Activated T-cell treated with anti-CD3 and anti-CD28 coated beads, Interleukin-2, amount 50 U/mL, for 72 hours (primary cell): Measurements from ENCODE around the gene TXNRD1. TPM values are rescaled to one million over a fixed set of nuclear protein-coding genes. Genes with fewer than 3 reads are reported as not detected.
"Not testable (repeated sequence)": the region's sequence is repeated elsewhere in the genome, so short reads cannot be mapped to it uniquely, and the experiment has no call there.

Experiments used
- ATAC-seq, 2 donors: fragments of 150-1000 bp; cut with Tn5 transposase; replicated peaks in 1 of 2; 2 replicates each; pipeline ENCODE4 v1.10.0; 2021; ENCODE audit warnings: moderate library complexity in 2 of 2, mild to moderate bottlenecking in 1 of 2
- DNase-seq, 2 donors: peaks; one replicate each; pipeline ENCODE4 v3.0.0; 2021 to 2022; ENCODE audit warnings: mixed read lengths in 1 of 2
- H3K27ac Mint-ChIP-seq: one replicate; pipeline ENCODE4 v1.8.0; 2022; ENCODE audit warnings: mild to moderate bottlenecking, moderate library complexity, mixed read lengths
- H3K27me3 Mint-ChIP-seq: one replicate; pipeline ENCODE4 v1.8.0; 2022; ENCODE audit warnings: low read depth, mixed read lengths
- H3K36me3 Mint-ChIP-seq, 2 donors: one replicate each; pipeline ENCODE4 v1.8.0; 2022; ENCODE audit warnings: mixed read lengths in 2 of 2, mild to moderate bottlenecking in 1 of 2; ENCODE audit not compliant: insufficient read depth in 2 of 2
- H3K4me1 Mint-ChIP-seq: one replicate; pipeline ENCODE4 v1.8.0; 2022; ENCODE audit warnings: low read depth, mixed read lengths
- H3K4me3 Mint-ChIP-seq, 2 donors: one replicate each; pipeline ENCODE4 v1.8.0; 2022; ENCODE audit warnings: mild to moderate bottlenecking in 2 of 2, mixed read lengths in 2 of 2, moderate library complexity in 2 of 2
- H3K9me3 Mint-ChIP-seq, 2 donors: one replicate each; pipeline ENCODE4 v1.8.0; 2022; ENCODE audit warnings: mixed read lengths in 2 of 2
- total RNA-seq, 2 donors: library from RNA; stranded (reverse); gene quantifications; one replicate each; pipeline ENCODE4 v1.2.3, GENCODE V29; 2022

TXNRD1 gene
- total RNA-seq, 2 donors from 2014 or later = 83.8 to 89.4 TPM

DNA sequence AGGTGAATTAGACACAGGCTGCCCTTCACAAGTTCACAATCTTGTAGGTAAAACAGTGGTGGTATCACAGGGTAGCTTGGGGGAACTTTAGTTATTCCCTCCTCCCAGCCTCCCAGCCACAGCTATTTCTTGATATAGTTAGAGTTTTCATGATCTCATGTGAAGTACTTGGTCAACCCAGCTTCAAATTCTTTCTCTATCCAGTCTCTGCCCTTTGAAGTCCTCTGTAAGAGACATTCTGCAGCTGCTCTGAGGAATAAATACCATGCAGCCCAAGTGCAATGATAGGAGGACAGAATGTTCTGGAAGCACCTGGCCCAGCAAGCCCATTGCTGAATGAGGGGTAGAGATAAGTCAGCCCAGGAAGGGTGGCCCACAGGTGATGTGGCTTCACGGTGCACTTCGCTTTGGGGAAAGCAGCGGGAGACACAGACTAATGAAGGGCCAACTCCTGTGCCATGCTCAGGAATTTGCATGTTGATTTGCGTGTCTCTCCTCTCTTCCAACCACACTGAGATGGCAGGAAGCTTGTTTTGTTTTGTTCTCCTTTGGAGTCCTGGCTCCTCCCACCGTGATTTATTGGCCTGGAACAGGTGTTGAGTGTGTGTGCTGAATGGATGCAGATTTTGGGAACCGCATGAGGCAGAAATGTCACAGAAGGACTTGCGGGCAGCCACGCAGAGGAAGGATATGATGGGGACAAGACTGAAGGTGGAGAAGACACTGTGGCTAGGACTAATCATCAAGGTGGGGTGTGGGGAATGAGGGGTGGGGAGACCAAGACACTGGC, 8.0 kb upstream of the TXNRD1 start:
- DNase-seq = no peak
- Mint-ChIP-seq H3K4me1 (no peaks in the 10 kb centered on the region), H3K4me3 (no peak overlapping the region), H3K9me3 (no peaks in the 10 kb centered on the region), H3K27ac (no peak overlapping the region), H3K36me3 (no peaks in the 10 kb centered on the region), H3K27me3 (peaks cover 16% of the 10 kb centered on the region)
- no peak for ATAC-seq

DNA sequence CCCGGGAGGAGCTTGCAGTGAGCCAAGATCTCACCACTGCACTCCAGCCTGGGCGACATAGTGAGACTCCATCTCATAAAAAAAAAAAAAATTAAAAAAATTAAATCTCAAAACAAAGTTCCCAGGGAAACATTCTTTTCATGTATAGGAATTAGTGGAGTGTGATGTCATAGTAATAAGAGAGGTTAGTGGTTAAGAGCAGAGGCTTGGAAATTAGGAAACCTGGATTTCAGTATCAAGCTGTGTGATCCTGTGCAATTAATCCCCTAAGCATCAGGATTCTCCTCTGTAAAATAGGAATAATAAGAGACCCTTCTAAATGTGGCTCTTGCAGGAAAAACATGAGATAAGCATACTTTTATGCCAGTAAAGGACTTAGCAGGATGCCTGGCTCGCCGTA, 3.1 kb upstream of the TXNRD1 start:
- no peak for ATAC-seq
- DNase-seq = no peak

GRCh38 chr12:104213952-104214351, 1.6 kb upstream of the TXNRD1 start:
- no peaks in the 10 kb centered on the region for H3K27me3 Mint-ChIP-seq
- no peak overlapping the region for H3K4me3 Mint-ChIP-seq
- H3K36me3 Mint-ChIP-seq = peaks cover 2 to 4% of the 10 kb centered on the region in 2 donors
- DNase-seq = no peak
- H3K9me3 Mint-ChIP-seq = peaks cover 0 to 4% of the 10 kb centered on the region in 2 donors
- ATAC-seq = no peak
- H3K27ac Mint-ChIP-seq = no peak overlapping the region
- H3K4me1 Mint-ChIP-seq = peaks cover 35% of the 10 kb centered on the region

More for the DNA sequence above, 3.1 kb upstream of the TXNRD1 start:
- peaks cover 0 to 2% of the 10 kb centered on the region in 2 donors for H3K9me3 Mint-ChIP-seq
- peaks cover 21% of the 10 kb centered on the region for H3K4me1 Mint-ChIP-seq
- H3K27ac Mint-ChIP-seq = no peak overlapping the region
- H3K27me3 Mint-ChIP-seq = peaks cover 11% of the 10 kb centered on the region
- H3K4me3 Mint-ChIP-seq = no peak overlapping the region
- peaks cover 2 to 4% of the 10 kb centered on the region in 2 donors for H3K36me3 Mint-ChIP-seq

- Mint-ChIP-seq H3K27ac (peak overlapping the region; percentile 80), H3K4me3 (peak overlapping the region; percentile 83 to 89), H3K9me3 (peaks cover 0 to 6% of the 10 kb centered on the region in 2 donors), H3K27me3 (peaks cover 1% of the 10 kb centered on the region), H3K36me3 (peaks cover 2 to 4% of the 10 kb centered on the region in 2 donors), H3K4me1 (peaks cover 58% of the 10 kb centered on the region)
- ATAC-seq = no peak
- DNase-seq = no peak
Observed at GRCh38 chr12:104216521-104216924, 944 bp downstream of the TXNRD1 start.

- not testable (repeated sequence) for ATAC-seq, DNase-seq, H3K27ac Mint-ChIP-seq, H3K9me3 Mint-ChIP-seq, H3K4me3 Mint-ChIP-seq, H3K36me3 Mint-ChIP-seq
- Mint-ChIP-seq H3K27me3 (peaks cover 15% of the 10 kb centered on the region), H3K4me1 (peaks cover 68% of the 10 kb centered on the region)
Observed at GRCh38 chr12:104218506-104218905, 2.9 kb downstream of the TXNRD1 start.

GRCh38 chr12:104218935-104219334, 3.4 kb downstream of the TXNRD1 start:
- H3K4me3 Mint-ChIP-seq = peak overlapping the region; percentile 48 to 81
- peak in 1 of 2 donors; percentile 9 for ATAC-seq
- peak in 1 of 2 donors; percentile 12 for DNase-seq
- H3K27me3 Mint-ChIP-seq = peaks cover 20% of the 10 kb centered on the region
- peaks cover 2 to 4% of the 10 kb centered on the region in 2 donors for H3K36me3 Mint-ChIP-seq
- H3K27ac Mint-ChIP-seq = peak overlapping the region; percentile 89
- H3K4me1 Mint-ChIP-seq = peaks cover 72% of the 10 kb centered on the region
- H3K9me3 Mint-ChIP-seq = peaks cover 0 to 6% of the 10 kb centered on the region in 2 donors

- peaks cover 2 to 4% of the 10 kb centered on the region in 2 donors for H3K36me3 Mint-ChIP-seq
- peaks cover 76% of the 10 kb centered on the region for H3K4me1 Mint-ChIP-seq
- peaks cover 23% of the 10 kb centered on the region for H3K27me3 Mint-ChIP-seq
- DNase-seq = no peak
- peak in 1 of 2 donors; percentile 14 for ATAC-seq
- peak overlapping the region; percentile 48 to 81 for H3K4me3 Mint-ChIP-seq
- H3K27ac Mint-ChIP-seq = peak overlapping the region; percentile 89
- peaks cover 0 to 6% of the 10 kb centered on the region in 2 donors for H3K9me3 Mint-ChIP-seq
Observed at GRCh38 chr12:104219361-104219892, 3.8 kb downstream of the TXNRD1 start.

- ATAC-seq (peak; percentile 84 to 88), DNase-seq (peak; percentile 71 to 83)
- peaks cover 2 to 6% of the 10 kb centered on the region in 2 donors for H3K9me3 Mint-ChIP-seq
- H3K27me3 Mint-ChIP-seq = peaks cover 23% of the 10 kb centered on the region
- peaks cover 75% of the 10 kb centered on the region for H3K4me1 Mint-ChIP-seq
- H3K27ac Mint-ChIP-seq = peak overlapping the region; percentile 89
- H3K4me3 Mint-ChIP-seq = peak overlapping the region; percentile 48 to 81
- peaks cover 2 to 6% of the 10 kb centered on the region in 2 donors for H3K36me3 Mint-ChIP-seq
Observed at GRCh38 chr12:104219908-104220404, 4.4 kb downstream of the TXNRD1 start.

DNA sequence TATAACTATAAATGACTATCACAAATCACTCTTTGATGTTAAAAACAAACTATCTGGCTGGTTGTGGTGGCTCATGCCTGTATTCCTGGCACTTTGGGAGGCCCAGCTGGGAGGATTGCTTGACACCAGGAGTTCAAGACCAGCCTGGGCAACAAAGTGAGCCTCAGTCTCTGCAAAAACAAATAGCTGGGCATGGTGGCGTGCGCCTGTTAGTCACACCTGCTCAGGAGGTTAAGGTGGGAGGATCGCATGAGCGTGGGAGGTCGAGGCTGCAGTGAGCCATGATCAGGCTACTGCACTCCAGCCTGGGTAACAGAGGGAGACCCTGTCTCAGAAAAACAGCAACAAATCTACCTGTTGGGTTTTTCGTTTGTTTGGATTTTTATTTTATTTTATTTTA, 5.4 kb downstream of the TXNRD1 start:
- H3K9me3 Mint-ChIP-seq = peaks cover 4 to 11% of the 10 kb centered on the region in 2 donors
- H3K4me1 Mint-ChIP-seq = peaks cover 67% of the 10 kb centered on the region
- H3K36me3 Mint-ChIP-seq = peaks cover 5 to 14% of the 10 kb centered on the region in 2 donors
- DNase-seq (peak in 1 of 2 donors; percentile 47), ATAC-seq (no peak)
- no peak overlapping the region for H3K27ac Mint-ChIP-seq
- H3K27me3 Mint-ChIP-seq = peaks cover 23% of the 10 kb centered on the region
- H3K4me3 Mint-ChIP-seq = peak overlapping the region in 1 of 2 donors; percentile 17

DNA sequence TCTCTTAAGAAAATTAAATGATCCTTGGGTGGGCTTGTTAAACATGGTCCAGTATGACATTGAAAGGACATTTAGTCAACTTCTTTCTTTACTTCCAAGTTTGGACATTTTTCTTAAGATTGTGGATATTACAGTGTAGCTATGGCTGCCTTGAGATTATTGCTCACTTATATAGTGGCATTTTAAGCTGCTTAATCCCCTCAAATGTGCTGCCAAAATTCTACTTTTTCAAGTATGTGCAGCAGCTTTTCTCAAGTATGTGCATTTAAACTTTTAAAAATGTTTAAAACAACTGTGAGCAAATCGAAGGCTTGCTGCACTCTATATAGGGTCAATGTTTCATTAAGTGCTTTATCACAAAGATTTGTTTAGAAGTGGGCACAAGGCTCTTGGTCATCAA, 7.4 kb downstream of the TXNRD1 start:
- no peak for ATAC-seq
- H3K4me1 Mint-ChIP-seq = peaks cover 51% of the 10 kb centered on the region
- H3K4me3 Mint-ChIP-seq = no peak overlapping the region
- no peak overlapping the region for H3K27ac Mint-ChIP-seq
- peaks cover 3 to 10% of the 10 kb centered on the region in 2 donors for H3K36me3 Mint-ChIP-seq
- H3K9me3 Mint-ChIP-seq = peaks cover 4 to 6% of the 10 kb centered on the region in 2 donors
- DNase-seq = no peak
- H3K27me3 Mint-ChIP-seq = peaks cover 23% of the 10 kb centered on the region

DNA sequence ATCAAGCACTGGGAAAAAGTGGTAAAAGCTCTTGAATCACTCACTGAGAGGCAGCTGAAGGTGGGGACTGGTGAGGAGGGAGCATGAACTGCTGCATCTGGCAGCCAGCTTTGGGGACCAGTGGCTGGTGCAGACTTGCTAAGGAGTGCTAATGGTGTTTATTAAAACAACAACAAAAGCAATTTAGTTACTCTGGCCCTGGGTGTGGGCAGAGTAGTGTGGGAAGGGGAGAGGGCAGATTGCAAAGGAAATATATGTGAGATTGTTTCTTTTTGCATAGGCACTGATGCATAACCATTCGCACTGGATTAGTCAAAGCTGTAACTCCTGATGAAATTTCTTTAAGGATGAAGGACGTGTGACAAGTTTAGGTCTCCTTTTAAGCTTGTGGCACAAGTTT, 8.1 kb downstream of the TXNRD1 start:
- no peak overlapping the region for H3K27ac Mint-ChIP-seq
- peaks cover 3 to 10% of the 10 kb centered on the region in 2 donors for H3K36me3 Mint-ChIP-seq
- H3K9me3 Mint-ChIP-seq = peaks cover 4 to 6% of the 10 kb centered on the region in 2 donors
- no peak for DNase-seq
- ATAC-seq = no peak
- no peak overlapping the region for H3K4me3 Mint-ChIP-seq
- H3K4me1 Mint-ChIP-seq = peaks cover 43% of the 10 kb centered on the region
- peaks cover 23% of the 10 kb centered on the region for H3K27me3 Mint-ChIP-seq

GRCh38 chr12:104226672-104227071, 11.1 kb downstream of the TXNRD1 start:
- no peak for DNase-seq
- Mint-ChIP-seq H3K4me3 (no peak overlapping the region), H3K27ac (no peak overlapping the region), H3K9me3 (peaks cover 4 to 5% of the 10 kb centered on the region in 2 donors), H3K27me3 (peaks cover 26% of the 10 kb centered on the region), H3K4me1 (peaks cover 17% of the 10 kb centered on the region), H3K36me3 (peaks cover 3 to 12% of the 10 kb centered on the region in 2 donors)
- no peak for ATAC-seq
